GM12878 (cell line): ENCODE results near the gene THRA. TPM values are rescaled to one million over a fixed set of nuclear protein-coding genes. Genes with fewer than 3 reads are reported as not detected.

Experiments
- ATAC-seq: fragments of 200-7000 bp; cut with Tn5 transposase; 3 replicates; pipeline ENCODE4 v1.9.1; 2020; ENCODE audit warnings: mild to moderate bottlenecking, moderate library complexity
- BruUV-seq: library from RNA; stranded (reverse); fragments of 400-500 nt; replicated peaks from 2 replicates; lab custom pipeline; 2021; lab: Mats Ljungman, UMichigan
- CTCF ChIA-PET: fragments of 300-600 bp; sonication (Branson Sonifier 250); formaldehyde crosslinking; extraction: SDS; loops from one replicate; lab custom pipeline; 2021; ENCODE audit warnings: inconsistent platforms; lab: Yijun Ruan, JAX
- POLR2A ChIA-PET: fragments of 350-600 bp; formaldehyde crosslinking; extraction: SDS; loops from one replicate; lab custom pipeline; 2021; ENCODE audit warnings: inconsistent platforms; lab: Charles Lee
- RAD21 ChIA-PET: fragments of 300-600 bp; sonication (Branson Sonifier 250); formaldehyde crosslinking; loops from one replicate; lab custom pipeline; 2023; ENCODE audit warnings: antibody characterized with exemption; ENCODE audit not compliant: unreplicated experiment; lab: Charles Lee
- SMC1A ChIA-PET: fragments of 300-600 bp; sonication (Branson Sonifier 250); formaldehyde crosslinking; loops from one replicate; lab custom pipeline; 2023; ENCODE audit not compliant: unreplicated experiment, uncharacterized antibody; lab: Charles Lee
- DNase-seq: peaks from one replicate; pipeline ENCODE4 v3.0.0-alpha.2; 2011; ENCODE audit warnings: low read depth, low spot score
- FAIRE-seq: peaks from 3 replicates; lab custom pipeline; 2011; peaks lifted over from hg19 to GRCh38; lab: Jason Lieb, UNC
- H2AFZ ChIP-seq: 2 replicates; pipeline ENCODE4 v1.6.0; 2011; ENCODE audit warnings: low read depth, low read length, control low read depth; ENCODE audit not compliant: control insufficient read depth
- H3K27ac ChIP-seq: 2 replicates; pipeline ENCODE4 v1.5.1; 2011; ENCODE audit warnings: control low read depth; ENCODE audit not compliant: control insufficient read depth, insufficient read depth
- H3K27me3 ChIP-seq, 2 experiments: replicated peaks in 1 of 2; 2 replicates each; pipeline versions ENCODE4 v1.6.0 to v1.6.1; 2011; ENCODE audit warnings: low read length in 1 of 2; ENCODE audit not compliant: control insufficient read depth in 2 of 2, insufficient read depth in 2 of 2
- H3K36me3 ChIP-seq, 2 experiments: 2 replicates each; pipeline ENCODE4 v1.5.1; 2011; ENCODE audit warnings: low read length in 1 of 2; ENCODE audit not compliant: control insufficient read depth in 2 of 2, insufficient read depth in 2 of 2
- H3K4me1 ChIP-seq: 2 replicates; pipeline ENCODE4 v1.6.1; 2011; ENCODE audit warnings: mild to moderate bottlenecking, low read length, moderate library complexity, mixed read lengths; ENCODE audit not compliant: control insufficient read depth, insufficient read depth
- H3K4me2 ChIP-seq: 2 replicates; pipeline ENCODE4 v1.6.0; 2011; ENCODE audit warnings: control low read depth; ENCODE audit not compliant: control insufficient read depth, insufficient read depth
- H3K4me3 ChIP-seq: fragments of 200-600 bp; sonication (generic); 2 replicates; pipeline ENCODE4 v1.5.1; 2016
- H3K79me2 ChIP-seq: 2 replicates; pipeline ENCODE4 v1.6.0; 2011; ENCODE audit warnings: low read length; ENCODE audit not compliant: control insufficient read depth, insufficient read depth
- H3K9ac ChIP-seq: 2 replicates; pipeline ENCODE4 v1.8.0; 2011; ENCODE audit warnings: low read length, control low read depth, mixed read lengths; ENCODE audit not compliant: control insufficient read depth, insufficient read depth
- H3K9me3 ChIP-seq: replicated peaks from 3 replicates; pipeline ENCODE4 v1.5.1; 2011; ENCODE audit warnings: mild to moderate bottlenecking, low read length; ENCODE audit not compliant: control insufficient read depth, insufficient read depth
- H4K20me1 ChIP-seq: 2 replicates; pipeline ENCODE4 v1.6.0; 2011; ENCODE audit not compliant: control insufficient read depth, insufficient read depth
- CBX5 ChIP-seq: sonication (generic); IDR thresholded peaks from 2 replicates; pipeline ENCODE4 v1.6.1; 2016; ENCODE audit warnings: low read depth, moderate library complexity, mild to moderate bottlenecking, inconsistent platforms
- CUX1 ChIP-seq: IDR thresholded peaks from 2 replicates; pipeline ENCODE4 v1.6.1; 2012; ENCODE audit warnings: improper control_type of control experiment, low read depth, low read length; ENCODE audit not compliant: insufficient replicate concordance
- EED ChIP-seq: sonication (generic); IDR thresholded peaks from 2 replicates; pipeline ENCODE4 v1.6.1; 2016; ENCODE audit warnings: antibody characterized with exemption, low read depth
- EZH2 ChIP-seq: IDR thresholded peaks from 2 replicates; pipeline ENCODE4 v1.6.1; 2012; ENCODE audit warnings: low read depth, mild to moderate bottlenecking, control low read depth, inconsistent platforms, low read length, borderline replicate concordance; ENCODE audit not compliant: control insufficient read depth
- HDGF ChIP-seq: fragments of 450-650 bp; IDR thresholded peaks from 2 replicates; pipeline ENCODE4 v1.6.1; 2016; ENCODE audit warnings: antibody characterized with exemption
- IKZF1 ChIP-seq: fragments of 450-650 bp; conservative IDR thresholded peaks from 2 replicates; pipeline ENCODE4 v1.6.1; 2017; ENCODE audit warnings: antibody characterized with exemption, mild to moderate bottlenecking
- IKZF2 ChIP-seq, 2 experiments: fragments of 450-650 bp; IDR thresholded peaks; 2 replicates each; pipeline ENCODE4 v1.6.1; 2017; ENCODE audit warnings: mild to moderate bottlenecking in 2 of 2, moderate library complexity in 2 of 2
- KDM1A ChIP-seq: fragments of 200-600 bp; sonication (generic); IDR thresholded peaks from 2 replicates; pipeline ENCODE4 v1.6.1; 2016; ENCODE audit warnings: borderline replicate concordance
- MLLT1 ChIP-seq: fragments of 450-650 bp; IDR thresholded peaks from 2 replicates; pipeline ENCODE4 v1.6.1; 2016; ENCODE audit warnings: mild to moderate bottlenecking
- MTA2 ChIP-seq: fragments of 450-650 bp; IDR thresholded peaks from 2 replicates; pipeline ENCODE4 v1.6.1; 2016; ENCODE audit warnings: low read depth, mild to moderate bottlenecking, moderate library complexity
- NBN ChIP-seq: fragments of 450-650 bp; IDR thresholded peaks from 2 replicates; pipeline ENCODE4 v1.6.1; 2016
- NR2C1 ChIP-seq: fragments of 450-650 bp; IDR thresholded peaks from 2 replicates; pipeline ENCODE4 v1.6.1; 2017; ENCODE audit warnings: antibody characterized with exemption, mild to moderate bottlenecking, moderate library complexity
- NR2F1 ChIP-seq: fragments of 450-650 bp; conservative IDR thresholded peaks from 2 replicates; pipeline ENCODE4 v1.6.1; 2017; ENCODE audit warnings: mild to moderate bottlenecking
- NRF1 ChIP-seq: conservative IDR thresholded peaks from 2 replicates; pipeline ENCODE4 v1.6.1; 2011; ENCODE audit warnings: mild to moderate bottlenecking, low read depth, low read length, improper control_type of control experiment
- POLR2A ChIP-seq: IDR thresholded peaks from 2 replicates; pipeline ENCODE4 v1.6.1; 2011; ENCODE audit warnings: low read depth, mild to moderate bottlenecking, low read length
- SMC3 ChIP-seq: IDR thresholded peaks from 2 replicates; pipeline ENCODE4 v1.6.1; 2011; ENCODE audit warnings: low read length, improper control_type of control experiment, borderline replicate concordance
- ZNF384 ChIP-seq: IDR thresholded peaks from 2 replicates; pipeline ENCODE4 v1.6.1; 2012; ENCODE audit warnings: low read depth, mild to moderate bottlenecking, low read length, improper control_type of control experiment, borderline replicate concordance
- WGBS: methylation state at CpG from one replicate; pipeline ENCODE4 v1.1.6; 2016; ENCODE audit warnings: low lambda C conversion rate; ENCODE audit not compliant: insufficient replicate concordance, insufficient coverage; ENCODE audit errors: missing lambda C conversion rate; 5-methylcytosine and 5-hydroxymethylcytosine counted together
- in situ Hi-C: fragments of 300-500 bp; cut with MboI; formaldehyde crosslinking; loops from 9 replicates; pipeline ENCODE4 v1.14.3; 2018; ENCODE audit warnings: mixed read lengths
- intact Hi-C: fragments of 100-400 bp; cut with micrococcal nuclease; formaldehyde crosslinking; loops from one replicate; pipeline ENCODE4 v1.14.2; 2022; ENCODE audit not compliant: unreplicated experiment
- polyA plus RNA-seq, 11 experiments: library from polyadenylated mRNA; depleted of rRNA in 4 of 11; unstranded in 6 of 11; stranded (reverse) in 5 of 11; fragments of >200 nt; fragmentation: Nextera tagmentation in 4 of 11; fragmentation: Illumina TruSeq in 1 of 11; extraction: Ambion mirVana in 4 of 11; extraction: Trizol in 1 of 11; gene quantifications; 1 replicate in 1 of 11; 2 replicates in 10 of 11; pipeline versions ENCODE4 v1.2.1 to v1.2.3, GENCODE V29; 2011 to 2016; ENCODE audit warnings: inconsistent platforms in 2 of 11, missing spikeins in 2 of 11, low read depth in 1 of 11
- total RNA-seq, 4 experiments: library from RNA; depleted of rRNA in 3 of 4; stranded (reverse); fragments of >200 nt in 3 of 4; fragmentation: Illumina TruSeq in 1 of 4; extraction: Trizol in 1 of 4; gene quantifications; 2 replicates each; pipeline versions ENCODE4 v1.2.1 to v1.2.3, GENCODE V29; 2013 to 2021

THRA gene
- total and polyA plus RNA-seq, 10 of the 15 experiments (the other 5 are each of a cell fraction or from before 2014, with no cell fraction given): 0.03 to 2.0 (median 0.64) TPM

- peaks cover 53% of the 10 kb centered on the region for H3K79me2 ChIP-seq
- WGBS: under 1% methylated on average over 38 of the region's 43 CpGs
- TF ChIP-seq ZNF384 (no peak), NBN (peak; percentile 78), NR2F1 (peak; percentile 93), CBX5 (no peak), MTA2 (peak; percentile 71; the same call in 1 of the 2 replicates), POLR2A (peak; percentile 7; the same call in 1 of the 2 replicates), NRF1 (peak; percentile 50), MLLT1 (peak; percentile 68), HDGF (peak; percentile 71; the same call in 1 of the 2 replicates), EZH2 (no peak), CUX1 (no peak), IKZF2 (IDR thresholded peaks at IDR 0.05) (peak in 1 of 2 experiments; percentile 17; a peak in 1 of 4 replicates), EED (no peak), IKZF1 (0 out of 2 replicates have a peak, but pooled peaks have one; percentile 33), KDM1A (peak; percentile 90; the same call in 1 of the 2 replicates), NR2C1 (peak; percentile 78), SMC3 (no peak)
Measured at GRCh38 chr17:40122999-40123810, 60.4 kb downstream of the THRA start.

More at GRCh38 chr17:40122999-40123810, 60.4 kb downstream of the THRA start:
- ChIA-PET POLR2A (interaction anchor here (0.6 to 5.6 kb wide), 12 partner anchors 10 to 188 kb away, joined by 3 to 45 read pairs (median 6); partner anchors contain the start of genes CASC3 and NR1D1), CTCF (interaction anchor here (0.6 to 6.3 kb wide), 13 partner anchors 9 to 501 kb away, joined by 3 to 87 read pairs (median 5); partner anchors contain the start of gene CASC3), RAD21 (interaction anchor here (0.8 to 5.2 kb wide), 10 partner anchors 10 to 110 kb away, joined by 3 to 64 read pairs (median 6); partner anchors contain the start of gene CASC3), SMC1A (interaction anchor here (1.2 to 5.4 kb wide), 12 partner anchors 8 to 166 kb away, joined by 3 to 49 read pairs (median 6); partner anchors contain the start of gene CASC3)
- Histone ChIP-seq H3K27ac (peak overlapping the region; percentile 71), H3K9me3 (no peaks in the 10 kb centered on the region), H3K36me3 (peaks cover 0 to 9% of the 10 kb centered on the region in 2 experiments; a peak in 3 of 4 replicates), H4K20me1 (peaks cover 6% of the 10 kb centered on the region), H3K4me2 (peak overlapping the region; percentile 96), H3K4me1 (peaks cover 6% of the 10 kb centered on the region), H3K9ac (peak overlapping the region; percentile 90), H3K4me3 (peak overlapping the region; percentile 99), H3K27me3 (no peaks in the 10 kb centered on the region), H2AFZ (no peak overlapping the region; the same call in 1 of the 2 replicates)
- in situ Hi-C loops (no loop called here), intact Hi-C loops (loop anchor here (1.0 kb wide), 1 partner anchor 17 kb away; the partner anchor contains the start of gene CASC3)
- ATAC-seq (peak; percentile 37), DNase-seq (no peak), FAIRE-seq (no peak)
- BruUV-seq: no TSS peak
